IPS-20b (cell line): ENCODE measurements around the gene LHX6.

Source experiments
- H3K27ac ChIP-seq: one replicate; pipeline ENCODE4 v1.5.1; 2013; ENCODE audit warnings: low read length
- H3K27me3 ChIP-seq: 2 replicates; pipeline ENCODE4 v1.6.1; 2013; ENCODE audit warnings: mild to moderate bottlenecking, low read length, inconsistent platforms; ENCODE audit not compliant: insufficient read depth
- H3K36me3 ChIP-seq: 2 replicates; pipeline ENCODE4 v1.6.1; 2013; ENCODE audit warnings: low read depth, mild to moderate bottlenecking, inconsistent platforms, low read length, moderate library complexity; ENCODE audit not compliant: insufficient read depth
- H3K4me1 ChIP-seq: 2 replicates; pipeline ENCODE4 v1.6.1; 2013; ENCODE audit warnings: mild to moderate bottlenecking, control low read depth, inconsistent platforms, low read length, moderate library complexity; ENCODE audit not compliant: insufficient read depth
- H3K4me3 ChIP-seq: 2 replicates; pipeline ENCODE4 v1.5.1; 2013; ENCODE audit warnings: mild to moderate bottlenecking, low read length, inconsistent platforms
- H3K9ac ChIP-seq: 2 replicates; pipeline ENCODE4 v1.6.1; 2013; ENCODE audit warnings: low read depth, mild to moderate bottlenecking, inconsistent platforms, low read length, moderate library complexity
- H3K9me3 ChIP-seq: 2 replicates; pipeline ENCODE4 v1.6.1; 2013; ENCODE audit warnings: mild to moderate bottlenecking, low read depth, low read length, inconsistent platforms; ENCODE audit not compliant: insufficient read depth

The LHX6 gene

DNA sequence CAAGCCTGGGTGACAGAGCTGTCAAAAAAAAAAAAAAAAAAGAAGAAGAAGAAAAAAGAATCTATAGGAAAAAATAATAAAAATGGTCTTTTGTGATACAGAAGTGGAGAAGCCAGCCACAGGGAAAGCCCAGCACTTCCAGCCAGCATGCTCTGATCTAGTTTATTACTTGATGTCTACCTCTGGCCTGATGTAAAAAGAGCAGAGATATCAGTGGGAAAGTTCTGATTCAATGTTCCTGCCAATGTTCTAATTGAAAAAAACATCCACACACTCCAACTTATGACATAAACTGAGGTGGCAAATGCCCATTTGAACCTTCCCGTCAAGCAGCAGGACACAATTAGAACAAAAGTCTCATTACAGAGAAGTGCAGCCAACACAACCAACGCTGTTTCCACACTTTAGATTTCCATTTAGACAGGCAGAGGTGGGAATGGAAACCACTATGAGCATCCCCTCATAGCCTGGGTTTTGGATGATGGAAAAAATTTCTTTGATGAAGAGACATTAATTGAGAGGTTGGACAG lies 30.2 kb upstream of the LHX6 start:
- peaks cover 20% of the 10 kb centered on the region for H3K4me1 ChIP-seq
- H3K36me3 ChIP-seq, result peaks cover 41% of the 10 kb centered on the region
- no peak overlapping the region for H3K27ac ChIP-seq
- H3K4me3 ChIP-seq, result no peak overlapping the region
- no peak overlapping the region for H3K9ac ChIP-seq
- no peaks in the 10 kb centered on the region for H3K27me3 ChIP-seq
- H3K9me3 ChIP-seq, result no peaks in the 10 kb centered on the region

DNA sequence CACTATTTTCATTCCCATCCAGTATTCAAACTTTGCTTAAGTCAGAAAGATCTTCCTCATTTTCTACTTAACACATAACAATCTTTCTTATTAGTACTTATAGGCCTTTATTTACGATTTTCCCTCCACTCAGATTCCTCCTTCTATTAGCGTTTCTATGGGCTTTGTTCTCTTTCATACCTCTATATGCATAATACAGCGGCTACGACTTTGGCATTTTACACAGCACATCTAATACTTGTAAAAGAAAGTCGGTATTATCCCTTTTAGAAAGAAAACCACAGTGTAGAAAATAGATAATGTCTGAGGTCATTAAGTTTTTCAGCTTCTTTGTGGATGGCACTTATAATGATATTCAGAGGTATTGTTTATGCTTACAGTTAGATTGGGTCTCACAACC lies 27.4 kb upstream of the LHX6 start:
- Histone ChIP-seq H3K27me3 (no peaks in the 10 kb centered on the region), H3K9ac (no peak overlapping the region), H3K27ac (no peak overlapping the region), H3K9me3 (no peaks in the 10 kb centered on the region), H3K4me3 (no peak overlapping the region), H3K4me1 (peaks cover 27% of the 10 kb centered on the region), H3K36me3 (peaks cover 53% of the 10 kb centered on the region)

GRCh38 chr9:122254761-122255160 lies 26.0 kb upstream of the LHX6 start:
- no peaks in the 10 kb centered on the region for H3K27me3 ChIP-seq
- H3K27ac ChIP-seq, result no peak overlapping the region
- H3K4me1 ChIP-seq, result peaks cover 27% of the 10 kb centered on the region
- H3K4me3 ChIP-seq, result no peak overlapping the region
- H3K9ac ChIP-seq, result peak overlapping the region; percentile 24; the same call in 1 of the 2 replicates
- peaks cover 52% of the 10 kb centered on the region for H3K36me3 ChIP-seq
- H3K9me3 ChIP-seq, result no peaks in the 10 kb centered on the region

DNA sequence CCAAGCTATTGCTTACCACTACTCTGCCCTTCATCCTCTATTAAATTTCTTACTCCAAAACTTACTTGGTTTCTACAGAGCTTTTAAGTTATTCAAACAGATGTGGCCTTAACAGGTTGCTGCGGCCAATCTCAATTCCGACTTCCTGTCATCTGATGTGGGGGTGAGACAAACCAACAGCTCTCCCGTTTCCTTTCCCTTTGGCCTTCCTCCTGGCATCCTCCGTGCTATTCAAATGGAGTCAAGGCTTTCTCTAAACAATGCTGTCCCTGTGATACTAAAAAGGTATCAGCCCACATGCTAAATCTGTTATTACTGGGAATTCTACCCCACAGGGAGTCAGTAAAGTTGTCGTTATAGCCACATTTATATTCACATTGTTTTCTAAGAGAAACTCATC lies 24.0 kb upstream of the LHX6 start:
- Histone ChIP-seq H3K27me3 (no peaks in the 10 kb centered on the region), H3K36me3 (peaks cover 54% of the 10 kb centered on the region), H3K9ac (no peak overlapping the region; the same call in 1 of the 2 replicates), H3K9me3 (no peaks in the 10 kb centered on the region), H3K4me1 (peaks cover 27% of the 10 kb centered on the region), H3K4me3 (no peak overlapping the region), H3K27ac (peak overlapping the region; percentile 28)

- Histone ChIP-seq H3K9me3 (no peaks in the 10 kb centered on the region), H3K27me3 (no peaks in the 10 kb centered on the region), H3K27ac (no peak overlapping the region), H3K4me3 (no peak overlapping the region), H3K4me1 (peaks cover 26% of the 10 kb centered on the region), H3K36me3 (peaks cover 64% of the 10 kb centered on the region), H3K9ac (no peak overlapping the region)
Observed at GRCh38 chr9:122251351-122251750, 22.6 kb upstream of the LHX6 start.

DNA sequence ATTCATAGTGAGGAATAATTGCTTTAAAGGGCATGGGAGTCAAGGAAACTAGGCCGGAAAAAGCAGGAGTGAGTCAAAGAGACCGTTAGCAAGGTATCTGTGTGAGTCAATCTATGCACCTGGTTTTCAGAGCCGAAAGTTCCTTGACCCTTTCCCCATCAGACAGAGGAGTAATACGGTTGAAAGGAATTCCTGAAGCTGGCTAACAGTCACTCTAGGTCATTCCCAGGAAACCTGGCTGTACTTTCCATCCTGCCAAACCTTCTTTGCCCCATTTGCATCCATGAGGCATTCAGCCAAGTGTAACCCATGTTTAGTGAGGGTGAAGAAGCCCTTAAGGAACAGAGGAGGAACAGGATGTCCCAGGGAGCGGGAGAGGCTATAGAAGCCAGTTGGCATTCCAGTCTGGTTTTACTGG lies 19.7 kb upstream of the LHX6 start:
- H3K4me1 ChIP-seq, result peaks cover 12% of the 10 kb centered on the region; the same call in 1 of the 2 replicates
- H3K9me3 ChIP-seq, result no peaks in the 10 kb centered on the region
- peaks cover 81% of the 10 kb centered on the region for H3K36me3 ChIP-seq
- H3K27ac ChIP-seq, result no peak overlapping the region
- no peak overlapping the region for H3K9ac ChIP-seq
- no peaks in the 10 kb centered on the region for H3K27me3 ChIP-seq
- no peak overlapping the region for H3K4me3 ChIP-seq

GRCh38 chr9:122246666-122247065 lies 17.9 kb upstream of the LHX6 start:
- Histone ChIP-seq H3K4me3 (no peak overlapping the region), H3K9me3 (no peaks in the 10 kb centered on the region), H3K36me3 (peaks cover 85% of the 10 kb centered on the region), H3K27me3 (no peaks in the 10 kb centered on the region), H3K4me1 (no peaks in the 10 kb centered on the region), H3K9ac (no peak overlapping the region), H3K27ac (no peak overlapping the region)

- no peaks in the 10 kb centered on the region for H3K4me1 ChIP-seq
- H3K27ac ChIP-seq, result no peak overlapping the region
- no peak overlapping the region for H3K9ac ChIP-seq
- no peaks in the 10 kb centered on the region for H3K27me3 ChIP-seq
- no peaks in the 10 kb centered on the region for H3K9me3 ChIP-seq
- no peak overlapping the region for H3K4me3 ChIP-seq
- peaks cover 84% of the 10 kb centered on the region for H3K36me3 ChIP-seq
Observed at GRCh38 chr9:122244349-122244748, 15.6 kb upstream of the LHX6 start.

- H3K4me3 ChIP-seq, result no peak overlapping the region
- no peak overlapping the region for H3K27ac ChIP-seq
- peaks cover 8% of the 10 kb centered on the region; the same call in 1 of the 2 replicates for H3K27me3 ChIP-seq
- H3K9me3 ChIP-seq, result no peaks in the 10 kb centered on the region
- no peaks in the 10 kb centered on the region for H3K4me1 ChIP-seq
- H3K9ac ChIP-seq, result no peak overlapping the region
- peaks cover 52% of the 10 kb centered on the region for H3K36me3 ChIP-seq
Observed at GRCh38 chr9:122239722-122240121, 11.0 kb upstream of the LHX6 start.

- Histone ChIP-seq H3K9me3 (no peaks in the 10 kb centered on the region), H3K9ac (no peak overlapping the region), H3K27me3 (peaks cover 38% of the 10 kb centered on the region), H3K4me3 (no peak overlapping the region), H3K36me3 (peaks cover 24% of the 10 kb centered on the region; the same call in 1 of the 2 replicates), H3K27ac (no peak overlapping the region), H3K4me1 (peaks cover 4% of the 10 kb centered on the region; the same call in 1 of the 2 replicates)
Observed at GRCh38 chr9:122236681-122237080, 7.9 kb upstream of the LHX6 start.

DNA sequence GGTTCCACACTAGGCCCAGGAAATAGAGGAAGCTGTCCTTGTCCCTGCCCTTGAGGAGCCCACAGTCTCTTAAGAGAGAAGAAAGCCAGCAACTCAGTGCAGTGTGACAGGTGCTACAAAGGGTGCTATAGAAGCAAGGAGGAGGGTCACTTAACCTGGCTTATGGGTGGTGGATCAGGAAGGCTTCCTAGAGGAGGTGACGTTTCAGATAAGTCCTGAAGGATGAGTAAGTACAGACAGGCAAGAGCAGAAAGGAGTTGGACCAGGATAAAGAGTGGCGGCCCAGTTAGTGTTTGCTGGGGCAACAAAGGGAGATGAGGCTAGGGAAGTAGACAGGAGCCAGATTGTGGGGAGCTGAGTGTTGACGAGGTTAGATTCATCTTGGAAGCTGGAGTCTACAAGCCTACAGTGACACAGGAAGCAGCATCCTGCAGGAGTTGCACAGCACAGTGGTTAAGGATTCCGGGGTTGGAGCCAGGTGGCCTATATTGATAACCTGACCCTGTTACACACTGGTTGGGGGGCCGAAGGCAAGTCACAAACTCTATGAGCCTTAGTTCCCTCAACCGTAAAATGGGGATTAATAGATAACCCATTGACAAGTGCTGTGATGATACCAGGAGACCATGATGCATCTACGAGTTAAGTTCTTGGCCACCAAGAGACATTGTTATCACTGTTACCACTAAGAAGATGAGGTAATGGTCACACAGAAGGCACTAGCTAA lies 5.4 kb upstream of the LHX6 start:
- H3K27me3 ChIP-seq, result peaks cover 63% of the 10 kb centered on the region
- no peak overlapping the region for H3K9ac ChIP-seq
- no peak overlapping the region for H3K4me3 ChIP-seq
- no peak overlapping the region for H3K27ac ChIP-seq
- H3K36me3 ChIP-seq, result peaks cover 4% of the 10 kb centered on the region; the same call in 1 of the 2 replicates
- H3K4me1 ChIP-seq, result peaks cover 4% of the 10 kb centered on the region; the same call in 1 of the 2 replicates
- no peaks in the 10 kb centered on the region for H3K9me3 ChIP-seq

DNA sequence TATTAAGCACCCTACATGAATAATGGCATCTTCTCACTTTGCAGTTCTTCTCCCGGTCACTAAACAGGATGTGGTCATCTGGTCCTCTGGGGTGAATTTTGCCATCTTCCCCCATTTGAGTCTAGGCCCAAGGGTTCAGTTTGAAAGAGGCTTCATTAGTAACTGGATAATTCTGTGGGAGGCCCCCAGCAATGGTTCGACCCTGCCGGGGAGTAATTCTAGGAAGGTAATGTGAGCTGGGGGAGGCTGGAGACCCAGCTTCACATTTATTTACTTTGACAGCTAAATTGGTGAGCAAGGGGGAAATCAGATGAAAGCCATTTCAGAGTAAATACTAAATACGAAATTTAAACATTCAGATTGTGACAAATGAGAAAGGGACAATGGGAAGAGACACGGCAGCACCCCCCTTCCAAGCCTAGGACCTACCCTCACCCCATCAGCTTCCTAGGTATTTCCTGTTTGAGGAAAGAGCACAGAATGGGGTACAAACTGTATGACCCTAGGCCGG lies 4.1 kb upstream of the LHX6 start:
- H3K36me3 ChIP-seq, result no peaks in the 10 kb centered on the region
- peaks cover 77% of the 10 kb centered on the region for H3K27me3 ChIP-seq
- peaks cover 4% of the 10 kb centered on the region; the same call in 1 of the 2 replicates for H3K4me1 ChIP-seq
- H3K27ac ChIP-seq, result no peak overlapping the region
- H3K4me3 ChIP-seq, result no peak overlapping the region
- H3K9ac ChIP-seq, result no peak overlapping the region
- H3K9me3 ChIP-seq, result no peaks in the 10 kb centered on the region
